Islet precursor cell (in vitro differentiated cells): ENCODE results near the gene VN1R5.

ENCODE experiments used
- DNase-seq: peaks from one replicate; pipeline ENCODE4 v3.0.0-alpha.2; 2018

VN1R5 gene

DNA sequence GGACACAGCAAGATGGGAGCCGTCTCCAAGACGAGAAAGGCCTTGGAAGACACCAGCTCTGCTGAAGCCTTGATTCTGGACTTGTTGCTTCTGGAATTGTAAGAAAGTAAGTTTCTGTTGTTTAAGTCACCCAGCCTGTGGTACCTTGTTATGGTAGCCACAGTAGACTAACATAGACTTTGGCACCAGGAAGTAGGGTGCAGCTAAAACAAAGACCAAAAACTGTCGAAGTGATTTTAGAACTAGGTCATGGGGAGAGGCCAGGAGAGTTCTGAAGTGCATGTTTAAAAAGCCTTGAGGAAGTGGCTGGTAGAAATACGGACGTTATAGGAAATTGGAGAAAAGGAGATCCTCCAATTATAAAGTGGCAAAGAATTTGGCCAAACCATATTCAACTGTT, 47.3 kb downstream of the VN1R5 start:
- DNase-seq = no peak

DNA sequence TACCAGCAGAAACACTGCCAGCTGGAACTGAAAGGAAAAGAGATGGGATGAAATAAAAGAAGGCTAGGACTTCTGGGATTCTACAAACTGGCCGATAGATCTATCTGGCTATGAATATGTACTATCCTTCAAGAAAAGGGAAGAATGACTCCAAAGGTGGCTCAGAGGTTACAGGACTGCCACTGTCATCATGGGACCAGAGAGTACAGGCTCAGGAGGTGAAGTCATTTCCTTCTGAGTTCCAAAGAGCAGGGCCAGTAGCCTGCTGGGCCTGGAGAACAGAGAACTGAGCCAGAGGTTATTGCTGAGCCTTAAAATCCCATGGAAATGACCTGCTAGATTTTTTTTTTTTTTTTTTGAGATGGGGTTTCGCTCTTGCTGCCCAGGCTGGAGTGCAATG, 48.2 kb downstream of the VN1R5 start:
- DNase-seq = no peak
